Cortex of kidney (tissue), 1 donor: ENCODE data around the gene POU2F3.

Experiments used
- DNase-seq: peaks from one replicate; lab custom pipeline; 2025; lab: John Stamatoyannopoulos, UW

The POU2F3 gene

DNA sequence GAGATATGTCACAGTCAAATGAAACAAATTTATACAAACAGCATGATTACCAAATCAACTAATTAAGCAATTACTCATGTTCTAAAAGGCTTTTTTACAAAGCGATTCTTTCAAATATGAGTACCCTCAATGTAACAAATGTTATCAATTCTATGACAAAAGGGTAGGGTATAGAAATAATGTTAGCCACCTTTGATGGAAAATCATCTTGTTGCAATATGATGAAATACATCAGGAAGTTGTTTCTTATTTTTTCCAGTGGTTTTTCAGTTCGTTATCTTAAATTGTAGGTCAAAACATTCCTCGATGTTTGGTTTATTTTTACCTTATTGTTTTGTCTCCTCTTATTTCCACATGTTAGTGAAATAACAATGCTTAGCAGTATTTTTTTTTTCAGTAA is 102.7 kb downstream of the POU2F3 start:
- DNase-seq = no peak

DNA sequence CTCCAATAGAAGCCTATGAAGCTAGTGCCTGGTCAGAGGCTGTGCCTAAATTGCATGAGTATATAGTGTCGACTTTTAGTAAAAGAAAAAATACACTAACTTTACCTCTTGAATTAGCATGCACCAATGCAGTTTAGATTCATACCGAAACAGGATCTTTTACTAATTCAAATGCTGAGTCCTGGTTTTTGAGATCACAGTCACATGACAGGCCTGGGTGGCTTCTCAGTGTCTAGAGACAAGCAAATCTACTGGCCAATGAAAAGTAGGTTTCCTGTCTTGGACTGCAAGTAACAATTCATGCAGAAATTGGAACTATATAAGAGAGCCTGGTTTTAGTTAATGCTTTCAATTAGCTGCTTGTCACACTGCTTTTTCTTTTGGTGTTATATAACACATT is 103.5 kb downstream of the POU2F3 start:
- DNase-seq = no peak

DNA sequence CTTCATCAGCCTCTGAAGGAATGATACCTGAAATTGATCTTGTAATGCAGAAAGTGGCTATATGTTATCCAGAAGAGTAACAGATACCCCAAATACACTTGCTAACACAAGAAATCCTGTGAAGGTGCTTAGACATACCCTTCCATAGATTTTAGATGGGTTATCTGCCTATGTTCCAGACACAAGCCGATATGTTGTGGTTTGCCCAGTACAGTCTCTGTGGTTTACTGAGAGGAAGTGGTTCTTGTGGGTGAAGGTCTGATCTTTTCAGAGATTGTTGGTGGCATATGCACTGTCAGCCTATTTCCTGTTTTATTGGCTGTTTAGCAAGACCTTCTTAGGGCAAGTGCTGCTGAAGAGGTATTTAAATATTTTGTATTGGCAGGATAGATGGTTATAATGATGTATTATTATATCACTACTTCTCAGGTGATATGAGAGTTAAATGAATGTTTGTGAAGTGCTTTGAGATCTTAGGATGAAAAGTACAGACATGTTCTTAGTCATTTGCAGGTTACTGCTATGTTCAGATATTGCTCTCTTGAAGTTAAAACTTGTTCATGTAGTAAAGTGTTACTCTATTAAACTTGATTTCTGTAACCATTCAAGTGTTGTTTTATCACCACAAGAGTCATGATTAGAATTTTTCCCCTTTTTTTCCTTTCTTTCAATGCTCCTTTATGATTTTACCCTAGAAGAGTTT is 104.5 kb downstream of the POU2F3 start:
- no peak for DNase-seq

DNA sequence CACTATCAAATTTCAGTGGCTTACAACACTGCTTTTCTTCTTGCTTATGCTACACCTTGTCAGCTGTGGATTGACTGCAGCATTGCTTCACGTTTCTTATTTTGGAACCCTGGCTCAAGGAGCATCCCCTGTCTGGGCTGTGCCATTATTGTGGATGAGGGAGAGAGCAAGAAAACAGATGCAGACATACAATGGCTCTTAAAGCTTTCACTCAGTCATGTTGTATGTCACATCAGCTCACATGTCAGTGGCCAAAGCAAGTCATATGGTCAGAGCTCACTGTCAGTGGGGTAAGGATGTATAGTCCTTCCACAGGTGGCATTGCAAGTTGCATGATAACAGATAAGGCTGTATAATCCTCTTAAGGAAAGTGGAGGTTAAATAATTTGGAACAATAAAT is 106.3 kb downstream of the POU2F3 start:
- DNase-seq = no peak

DNA sequence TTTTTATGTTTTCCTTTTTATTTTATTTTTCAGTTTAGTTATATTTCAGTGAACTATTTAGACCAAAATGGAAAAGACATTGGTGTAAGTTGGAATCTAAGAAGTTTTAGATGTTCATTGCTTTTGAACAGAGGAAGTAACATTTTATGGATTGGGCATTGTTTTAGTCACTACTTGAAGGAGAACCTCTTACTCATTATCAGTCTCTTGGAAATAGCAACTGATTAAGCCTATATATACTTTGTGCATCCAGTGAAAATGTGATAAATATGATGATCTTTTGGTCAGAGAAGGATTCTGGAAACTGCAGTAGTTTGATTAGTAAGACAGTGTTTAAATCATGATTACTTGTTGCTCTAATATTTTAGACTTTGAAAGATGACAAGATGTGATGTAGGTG is 110.7 kb downstream of the POU2F3 start:
- DNase-seq = no peak

DNA sequence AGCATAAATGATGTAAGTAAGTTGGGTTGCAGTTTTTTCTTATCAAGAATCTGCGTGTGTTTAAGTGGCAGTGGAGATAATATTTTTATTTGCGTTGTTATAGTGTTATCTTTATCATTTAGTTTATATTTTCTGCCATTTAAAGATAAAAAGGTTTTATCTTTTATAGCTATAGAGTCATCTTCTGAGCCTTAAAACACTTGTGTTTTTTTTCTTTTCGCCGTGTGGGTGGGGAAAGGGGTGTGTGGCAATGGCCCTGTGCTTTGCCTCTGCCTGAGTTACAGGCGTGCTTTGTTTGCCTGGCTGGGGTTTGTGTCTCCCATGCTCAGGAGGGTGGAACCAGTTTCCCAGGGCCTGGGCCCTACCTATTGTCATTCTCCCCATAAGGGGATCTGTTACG is 112.5 kb downstream of the POU2F3 start:
- no peak for DNase-seq

DNA sequence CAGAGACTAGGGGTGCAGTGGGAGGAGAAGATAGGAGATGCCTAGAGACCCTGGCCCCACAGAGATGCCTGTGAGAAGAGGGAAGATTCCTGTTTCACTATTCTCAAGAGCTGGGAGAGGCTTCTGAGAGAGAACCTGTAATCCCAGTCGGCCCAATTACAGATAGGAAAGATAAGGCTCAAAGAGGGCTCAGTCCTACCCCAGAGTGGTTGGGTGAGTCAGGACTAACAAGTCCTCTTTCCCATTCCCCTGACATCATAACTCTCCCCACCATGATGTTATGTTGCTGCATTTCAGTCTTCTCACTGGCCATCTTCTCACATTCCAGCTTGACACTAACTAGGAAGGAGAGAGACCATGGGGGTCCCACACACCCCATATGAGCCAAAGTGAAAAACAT is 114.1 kb downstream of the POU2F3 start:
- no peak for DNase-seq

DNA sequence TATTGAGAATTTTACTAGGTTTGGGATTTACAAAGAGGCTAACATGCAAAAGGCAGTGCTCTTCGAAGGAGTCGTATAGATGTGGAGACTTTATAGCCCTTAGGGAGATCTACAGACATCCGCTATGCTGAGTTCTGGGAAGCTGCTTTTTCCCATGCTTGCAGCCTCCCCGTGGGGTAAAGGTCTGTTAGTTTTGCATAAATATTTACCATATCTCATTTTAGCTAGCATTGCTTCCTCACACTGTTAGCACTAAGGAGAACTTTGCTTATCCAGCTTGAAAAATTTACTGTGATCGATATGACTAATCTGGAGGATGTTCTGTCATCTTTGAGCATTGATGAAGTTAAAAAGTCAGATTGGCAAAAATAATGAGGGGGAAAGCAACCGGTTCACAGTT is 114.8 kb downstream of the POU2F3 start:
- no peak for DNase-seq

DNA sequence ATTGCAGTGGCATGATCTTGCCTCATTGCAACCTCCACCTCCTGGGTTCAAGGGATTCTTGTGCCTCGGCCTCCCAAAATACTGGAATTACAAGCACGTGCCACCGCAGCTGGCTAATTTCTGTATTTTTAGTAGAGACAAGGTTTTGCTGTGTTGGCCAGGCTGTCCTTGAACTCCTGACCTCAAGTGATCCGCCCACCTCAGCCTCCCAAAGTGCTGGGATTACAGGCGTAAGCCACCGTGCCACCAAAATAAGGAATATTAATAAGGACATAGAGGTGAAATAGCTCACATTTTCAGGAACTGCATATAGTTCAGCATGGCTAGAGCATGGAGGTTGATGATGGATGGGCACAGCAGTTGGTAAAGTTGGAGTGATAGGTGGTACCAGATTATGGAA is 117.7 kb downstream of the POU2F3 start:
- no peak for DNase-seq

DNA sequence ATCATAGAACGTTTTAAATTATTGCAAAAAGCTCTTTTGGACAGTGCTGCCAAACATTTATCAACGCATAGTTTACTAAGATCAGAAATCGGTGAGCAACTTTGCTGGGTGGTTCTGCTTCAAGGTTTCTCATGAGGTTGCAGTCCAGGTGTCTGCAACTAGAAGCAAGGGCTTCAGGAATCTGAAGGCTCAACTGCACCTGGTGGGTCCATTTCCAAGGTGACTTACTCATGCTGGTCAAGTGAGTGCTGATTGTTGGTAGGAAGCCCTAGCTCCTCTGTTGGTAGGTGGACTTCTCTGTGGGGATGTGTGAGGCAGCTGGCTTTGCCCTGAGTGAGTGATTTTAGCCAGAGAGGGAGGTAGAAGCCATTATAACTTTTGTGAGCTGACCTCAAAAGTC is 118.8 kb downstream of the POU2F3 start:
- DNase-seq = no peak

DNA sequence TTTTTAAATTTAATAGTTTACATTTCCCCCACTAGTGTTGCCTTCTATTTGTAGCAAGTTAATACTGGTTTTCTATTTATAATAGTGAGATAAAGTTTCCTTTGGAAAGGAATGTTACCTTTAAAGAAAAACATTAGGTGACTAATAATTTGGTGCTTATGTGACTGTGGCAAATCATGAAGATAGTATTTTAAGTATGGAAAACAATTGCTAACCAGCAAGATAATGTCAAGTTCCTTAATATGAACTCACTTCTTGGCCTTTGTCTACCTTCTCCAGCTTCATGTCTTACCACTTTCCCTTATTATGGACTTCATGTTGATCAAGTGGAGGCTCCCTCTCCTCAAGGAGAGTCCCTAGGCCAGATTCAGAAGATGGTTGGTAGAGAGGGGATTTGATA is 123.5 kb downstream of the POU2F3 start:
- DNase-seq = no peak

DNA sequence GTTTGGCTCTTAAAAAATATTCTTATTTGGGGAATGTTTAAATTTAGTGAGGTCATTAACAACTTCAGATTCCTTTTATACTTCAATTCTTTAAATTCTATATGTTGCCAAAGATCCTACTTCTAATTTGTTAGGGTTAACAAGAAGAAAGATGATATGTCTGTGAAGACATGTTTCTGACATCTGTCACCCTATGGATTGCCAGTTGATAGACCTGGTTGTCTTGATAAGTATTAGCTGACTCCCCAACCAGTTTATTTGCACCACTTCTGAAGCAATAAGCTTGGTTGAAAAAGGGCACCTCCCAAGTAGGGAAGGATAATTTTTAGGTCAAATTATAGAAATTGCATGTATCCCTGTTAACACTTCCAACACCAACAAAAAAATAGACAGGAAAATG is 125.6 kb downstream of the POU2F3 start:
- DNase-seq = no peak
